ENCODE data around the gene ENHO. TPM values are rescaled to one million over a fixed set of nuclear protein-coding genes. Genes with fewer than 3 reads are reported as not detected.

Gene ENHO
- total and polyA plus RNA-seq, 2 of the 8 experiments (the other 6 are each of a cell fraction or from before 2014, with no cell fraction given) = 12.2 to 49.4 TPM

DNA sequence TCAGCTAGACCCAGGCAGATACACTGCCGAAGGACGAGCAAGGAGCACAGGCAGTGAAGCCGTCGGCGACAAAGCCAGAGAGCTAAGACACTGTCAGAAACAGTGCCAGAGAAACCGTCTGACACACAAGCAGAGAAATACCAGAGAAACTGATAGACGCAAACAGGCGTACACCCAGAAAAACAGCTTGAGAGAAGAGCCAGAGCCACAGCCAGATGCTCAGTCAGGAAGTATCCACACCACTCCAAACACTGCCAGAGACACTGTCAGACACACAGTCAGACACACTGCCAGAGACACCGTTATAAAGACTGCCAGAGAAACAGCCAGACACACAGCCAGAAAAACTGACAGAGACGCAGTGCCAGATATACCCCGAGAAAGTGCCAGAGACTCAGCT lies 47.6 kb upstream of the ENHO start:
- Histone ChIP-seq H3K4ac (replicated peaks; ENCODE audit: insufficient read length, low read depth, low read length) (no peak overlapping the region), H3K27ac (ENCODE audit: low read depth, low read length) (no peak overlapping the region), H3K79me1 (ENCODE audit: low read depth, low read length) (no peaks in the 10 kb centered on the region), H3K23ac (ENCODE audit: insufficient read length) (no peak overlapping the region), H2BK120ac (replicated peaks; ENCODE audit: low read depth, low read length) (no peak overlapping the region), H3K23me2 (ENCODE audit: low read depth, low read length) (no peaks in the 10 kb centered on the region), H2AFZ (ENCODE audit: low read length) (no peak overlapping the region), H3K4me3 (ENCODE audit: extremely low read depth in 1 of 4, insufficient read depth in 2 of 4, low read depth in 3 of 4, low read length in 4 of 4) (no peak overlapping the region), H3K4me2 (ENCODE audit: insufficient read depth in 1 of 2, low read depth in 2 of 2, low read length in 2 of 2) (no peak overlapping the region), H2BK5ac (ENCODE audit: low read depth, low read length) (no peak overlapping the region), H3K4me1 (replicated peaks in 1 of 4; ENCODE audit: control insufficient read depth in 3 of 4, insufficient read depth in 4 of 4, low read length in 3 of 4) (peaks cover 9 to 44% (median 17%) of the 10 kb centered on the region in 4 experiments), H3K27me3 (replicated peaks in 1 of 4; ENCODE audit: control insufficient read depth in 3 of 4, extremely low read depth in 1 of 4, insufficient read depth in 3 of 4, low read length in 3 of 4) (peaks cover 0 to 10% (median 5%) of the 10 kb centered on the region in 4 experiments; a peak in 3 of 7 replicates), H4K8ac (ENCODE audit: extremely low read depth, insufficient read depth, low read length) (no peak overlapping the region), H3K14ac (ENCODE audit: insufficient read length) (no peak overlapping the region), H3K56ac (replicated peaks; ENCODE audit: insufficient read length, low read depth, low read length) (no peak overlapping the region), H3K18ac (ENCODE audit: extremely low read depth, low read length) (no peak overlapping the region), H2BK20ac (ENCODE audit: low read length) (no peak overlapping the region), H2BK15ac (ENCODE audit: low read length) (0 out of 2 replicates have a peak overlapping the region, but pooled peaks have one; percentile 29), H4K20me1 (replicated peaks in 1 of 2; ENCODE audit: control insufficient read depth in 1 of 2, insufficient read depth in 2 of 2, low read length in 2 of 2) (no peaks in the 10 kb centered on the region), H3K9me3 (ENCODE audit: insufficient read depth in 2 of 2, low read depth in 1 of 2, low read length in 1 of 2) (no peaks in the 10 kb centered on the region), H4K5ac (ENCODE audit: insufficient read length, low read depth, low read length) (no peak overlapping the region), H2BK12ac (ENCODE audit: low read depth, low read length) (0 out of 2 replicates have a peak overlapping the region, but pooled peaks have one; percentile 12), H3K79me2 (ENCODE audit: control insufficient read depth in 1 of 2, insufficient read depth in 2 of 2, low read length in 2 of 2) (no peaks in the 10 kb centered on the region), H4K91ac (replicated peaks; ENCODE audit: insufficient read length, low read length) (no peak overlapping the region), H3K36me3 (ENCODE audit: control insufficient read depth in 2 of 4, insufficient read depth in 4 of 4, low read length in 3 of 4) (no peaks in the 10 kb centered on the region), H3K9ac (replicated peaks in 1 of 4; ENCODE audit: extremely low read depth in 1 of 4, low read depth in 3 of 4, low read length in 3 of 4) (no peak overlapping the region), H2AK5ac (ENCODE audit: low read depth, low read length) (no peak overlapping the region)
- POLR2A ChIA-PET (ENCODE audit: partially characterized antibody) = interaction anchor here (1.2 to 2.2 kb wide), 5 partner anchors 9 to 76 kb away, joined by 3 to 7 read pairs (median 5); no protein-coding TSS in a partner anchor
- CTCF ChIA-PET (ENCODE audit: partially characterized antibody) = interaction anchor here (0.7 to 6.3 kb wide), 21 partner anchors 8 to 78 kb away, joined by 3 to 48 read pairs (median 4); partner anchors contain the start of gene SIGMAR1
- TF ChIP-seq TBP (IDR thresholded peaks at IDR 0.05; ENCODE audit: low read depth, low read length) (no peak), CTBP2 (IDR thresholded peaks at IDR 0.05; ENCODE audit: borderline replicate concordance, insufficient read depth, insufficient read length, low read length) (no peak), BACH1 (IDR thresholded peaks at IDR 0.05; ENCODE audit: low read length) (no peak), SP2 (IDR thresholded peaks at IDR 0.05; ENCODE audit: low read length) (no peak)
- TF ChIP-seq, protein P1, sequence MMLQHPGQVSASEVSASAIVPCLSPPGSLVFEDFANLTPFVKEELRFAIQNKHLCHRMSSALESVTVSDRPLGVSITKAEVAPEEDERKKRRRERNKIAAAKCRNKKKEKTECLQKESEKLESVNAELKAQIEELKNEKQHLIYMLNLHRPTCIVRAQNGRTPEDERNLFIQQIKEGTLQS (IDR thresholded peaks at IDR 0.05; ENCODE audit: insufficient read depth, low read depth, low read length) = no peak
- TF ChIP-seq, protein P2, sequence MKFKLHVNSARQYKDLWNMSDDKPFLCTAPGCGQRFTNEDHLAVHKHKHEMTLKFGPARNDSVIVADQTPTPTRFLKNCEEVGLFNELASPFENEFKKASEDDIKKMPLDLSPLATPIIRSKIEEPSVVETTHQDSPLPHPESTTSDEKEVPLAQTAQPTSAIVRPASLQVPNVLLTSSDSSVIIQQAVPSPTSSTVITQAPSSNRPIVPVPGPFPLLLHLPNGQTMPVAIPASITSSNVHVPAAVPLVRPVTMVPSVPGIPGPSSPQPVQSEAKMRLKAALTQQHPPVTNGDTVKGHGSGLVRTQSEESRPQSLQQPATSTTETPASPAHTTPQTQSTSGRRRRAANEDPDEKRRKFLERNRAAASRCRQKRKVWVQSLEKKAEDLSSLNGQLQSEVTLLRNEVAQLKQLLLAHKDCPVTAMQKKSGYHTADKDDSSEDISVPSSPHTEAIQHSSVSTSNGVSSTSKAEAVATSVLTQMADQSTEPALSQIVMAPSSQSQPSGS (IDR thresholded peaks at IDR 0.05; ENCODE audit: low read length) = no peak
- DNase-seq (ENCODE audit: low read depth in 1 of 2, low spot score in 2 of 2) (no peak), FAIRE-seq (no peak)
- 94% methylated on average over 11 of the region's 11 CpGs; no CpG with 5 or more reads in 1 of the 2 experiments for WGBS, 2 experiments (ENCODE audit: extremely low coverage in 1 of 2, insufficient coverage in 1 of 2, insufficient read length in 1 of 2, insufficient replicate concordance in 2 of 2, low coverage in 1 of 2, low lambda C conversion rate in 2 of 2, missing lambda C conversion rate in 1 of 2)
